Body of pancreas (tissue), 4 donors: ENCODE measurements around the gene RUVBL2.

ENCODE experiments used
- POLR2A ChIP-seq, 3 donors: fragments of 450-650 bp; IDR thresholded peaks; one replicate each; pipeline ENCODE4 v1.6.1; 2016; ENCODE audit warnings: antibody characterized with exemption in 3 of 3, mild to moderate bottlenecking in 2 of 3
- TF ChIP-seq, protein P1 (sequence below), 7 experiments: fragments of 450-650 bp in 4 of 7; fragments of 200-600 bp in 3 of 7; sonication (generic) in 3 of 7; IDR thresholded peaks; one replicate each; pipeline ENCODE4 v1.5.1; 2016 to 2019; ENCODE audit warnings: antibody characterized with exemption in 7 of 7

DNA sequence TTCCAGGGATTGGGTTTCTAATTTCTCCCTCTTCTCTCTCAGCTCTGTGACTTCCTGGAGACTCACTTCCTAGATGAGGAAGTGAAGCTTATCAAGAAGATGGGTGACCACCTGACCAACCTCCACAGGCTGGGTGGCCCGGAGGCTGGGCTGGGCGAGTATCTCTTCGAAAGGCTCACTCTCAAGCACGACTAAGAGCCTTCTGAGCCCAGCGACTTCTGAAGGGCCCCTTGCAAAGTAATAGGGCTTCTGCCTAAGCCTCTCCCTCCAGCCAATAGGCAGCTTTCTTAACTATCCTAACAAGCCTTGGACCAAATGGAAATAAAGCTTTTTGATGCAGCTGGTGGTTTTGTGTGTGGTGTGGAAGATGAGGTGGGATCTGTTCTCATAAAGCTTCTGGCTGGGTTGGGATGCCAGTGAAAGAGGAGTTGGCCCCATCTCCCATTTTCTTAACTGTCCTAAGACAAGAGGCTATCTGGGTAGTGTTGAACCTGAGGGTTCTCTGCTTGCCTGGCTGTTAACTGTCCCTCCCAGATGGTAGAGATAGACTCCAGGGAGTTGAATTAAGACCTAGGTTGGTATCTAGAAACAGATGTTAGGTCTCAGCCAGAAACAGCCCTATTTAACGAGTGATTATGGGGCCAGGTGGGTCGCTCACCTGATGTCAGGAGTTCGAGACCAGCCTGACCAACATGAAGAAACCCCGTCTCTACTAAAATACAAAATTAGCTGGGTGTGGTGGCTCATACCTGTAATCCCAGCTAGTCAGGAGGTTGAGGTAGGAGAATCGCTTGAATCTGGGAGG, 26.9 kb upstream of the RUVBL2 start:
- no peak for TF ChIP-seq POLR2A (IDR thresholded peaks at IDR 0.05)
- TF ChIP-seq, protein P1, sequence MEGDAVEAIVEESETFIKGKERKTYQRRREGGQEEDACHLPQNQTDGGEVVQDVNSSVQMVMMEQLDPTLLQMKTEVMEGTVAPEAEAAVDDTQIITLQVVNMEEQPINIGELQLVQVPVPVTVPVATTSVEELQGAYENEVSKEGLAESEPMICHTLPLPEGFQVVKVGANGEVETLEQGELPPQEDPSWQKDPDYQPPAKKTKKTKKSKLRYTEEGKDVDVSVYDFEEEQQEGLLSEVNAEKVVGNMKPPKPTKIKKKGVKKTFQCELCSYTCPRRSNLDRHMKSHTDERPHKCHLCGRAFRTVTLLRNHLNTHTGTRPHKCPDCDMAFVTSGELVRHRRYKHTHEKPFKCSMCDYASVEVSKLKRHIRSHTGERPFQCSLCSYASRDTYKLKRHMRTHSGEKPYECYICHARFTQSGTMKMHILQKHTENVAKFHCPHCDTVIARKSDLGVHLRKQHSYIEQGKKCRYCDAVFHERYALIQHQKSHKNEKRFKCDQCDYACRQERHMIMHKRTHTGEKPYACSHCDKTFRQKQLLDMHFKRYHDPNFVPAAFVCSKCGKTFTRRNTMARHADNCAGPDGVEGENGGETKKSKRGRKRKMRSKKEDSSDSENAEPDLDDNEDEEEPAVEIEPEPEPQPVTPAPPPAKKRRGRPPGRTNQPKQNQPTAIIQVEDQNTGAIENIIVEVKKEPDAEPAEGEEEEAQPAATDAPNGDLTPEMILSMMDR (IDR thresholded peaks at IDR 0.05): no peak
